OCI-LY3 (cell line): ENCODE data around the gene DNAH14.
"Not testable (repeated sequence)": the region's sequence is repeated elsewhere in the genome, so short reads cannot be mapped to it uniquely, and the experiment has no call there.

Experiments
- CTCF ChIP-seq: fragments of 200-600, 300-600 bp; sonication (generic); IDR thresholded peaks from 2 replicates; pipeline ENCODE4 v1.5.1; 2014; ENCODE audit warnings: antibody characterized with exemption, low read length, low read depth
- EZH2phosphoT487 ChIP-seq: fragments of 200-600 bp; shearing (Covaris generic); IDR thresholded peaks from 2 replicates; pipeline ENCODE4 v1.6.1; 2018; ENCODE audit warnings: antibody characterized with exemption, mixed run types, low read depth

GRCh38 chr1:224881308-224881692 lies 48.2 kb upstream of the DNAH14 start:
- not testable (repeated sequence) for TF ChIP-seq CTCF, EZH2phosphoT487
